HG03175 (cell line): ENCODE results near the gene BEST3.
"Not testable (repeated sequence)": the region's sequence is repeated elsewhere in the genome, so short reads cannot be mapped to it uniquely, and the experiment has no call there.

Experiments
- ATAC-seq: cut with Tn5 transposase; IDR thresholded peaks from one replicate; pipeline ENCODE4 v1.9.1; 2021; ENCODE audit warnings: mild to moderate bottlenecking, moderate library complexity; ENCODE audit not compliant: unreplicated experiment

The BEST3 gene

DNA sequence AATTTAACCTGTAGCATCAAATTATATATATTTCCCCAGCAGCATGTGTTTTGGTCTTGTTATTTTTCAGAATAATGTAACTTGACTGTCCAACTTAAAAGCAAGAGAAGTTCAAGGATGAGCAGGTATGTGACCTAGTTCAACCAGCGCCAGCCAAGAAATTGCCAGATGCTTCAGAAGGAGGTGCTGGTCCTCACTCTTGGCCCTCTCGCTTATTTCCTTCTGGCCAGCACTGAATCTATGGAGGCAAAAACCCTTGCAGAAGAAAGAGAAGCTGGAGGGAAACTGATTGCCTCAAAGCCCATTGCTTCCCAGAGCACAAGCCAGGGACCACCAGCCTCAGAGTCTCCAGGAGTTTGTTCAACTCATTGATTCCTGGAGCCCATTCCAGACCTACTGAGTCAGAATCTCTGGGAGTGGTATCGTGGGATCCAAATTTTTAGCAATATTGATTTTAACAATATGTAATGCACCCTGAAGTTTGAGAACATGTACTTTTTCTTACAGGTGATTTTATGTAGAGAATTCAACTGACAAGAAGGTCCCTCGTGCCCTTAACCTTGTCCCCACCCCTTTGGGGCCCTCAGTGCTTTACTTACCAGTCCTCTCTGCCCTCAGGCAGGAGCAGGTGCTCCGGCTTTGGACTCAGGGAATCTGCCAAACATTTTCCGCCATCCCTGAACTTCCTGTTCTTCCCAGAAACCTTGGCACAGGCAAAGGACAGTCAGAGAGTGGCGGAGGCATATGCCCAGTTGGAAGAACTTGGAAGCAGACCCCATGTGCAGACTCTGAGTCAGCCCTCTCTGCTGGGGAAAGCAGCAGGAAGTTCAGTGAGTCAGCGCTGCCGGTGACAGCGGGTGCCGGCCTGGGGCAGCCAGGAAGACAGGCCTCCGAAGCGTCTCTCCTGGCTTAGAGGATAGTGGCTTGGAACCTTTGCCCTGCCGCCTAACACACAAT is 10.4 kb downstream of the BEST3 start:
- no peak for ATAC-seq

DNA sequence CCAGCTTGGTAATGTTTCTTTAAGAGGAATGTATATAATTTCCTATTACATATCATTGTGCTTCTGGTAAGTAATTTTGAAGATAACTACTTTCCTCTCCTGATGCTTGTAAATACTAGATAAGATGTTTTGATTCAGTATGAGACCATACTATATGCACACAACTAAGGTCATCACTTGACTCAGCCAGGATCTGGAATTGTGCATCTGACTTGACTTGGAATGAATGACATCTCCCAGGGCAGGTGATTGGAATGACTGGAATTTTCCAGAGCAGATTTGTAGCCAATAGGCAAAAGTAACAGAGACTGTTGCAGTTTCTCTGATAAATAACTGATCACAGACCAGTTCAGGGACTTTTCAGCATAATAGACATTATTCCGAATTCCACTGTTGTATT is 11.1 kb downstream of the BEST3 start:
- no peak for ATAC-seq

DNA sequence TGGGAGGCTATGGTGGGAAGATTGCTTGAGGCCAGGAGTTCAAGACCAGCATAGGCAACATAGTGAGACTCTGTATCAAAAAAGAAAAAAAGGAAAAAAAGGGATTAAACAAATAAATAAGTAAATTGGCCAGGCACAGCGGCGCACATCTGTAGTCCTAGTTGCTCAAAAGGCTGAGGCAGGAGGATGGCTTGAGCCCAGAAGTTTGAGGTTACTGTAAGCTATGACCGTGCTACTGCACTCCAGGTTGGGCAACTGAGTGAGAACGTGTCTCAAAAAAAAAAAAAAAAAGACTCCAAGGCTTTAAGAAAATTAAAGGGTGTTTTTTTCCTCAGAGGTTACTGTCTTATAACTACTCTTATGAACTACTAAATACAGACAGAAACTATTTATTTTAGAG is 11.7 kb downstream of the BEST3 start:
- ATAC-seq: no peak

DNA sequence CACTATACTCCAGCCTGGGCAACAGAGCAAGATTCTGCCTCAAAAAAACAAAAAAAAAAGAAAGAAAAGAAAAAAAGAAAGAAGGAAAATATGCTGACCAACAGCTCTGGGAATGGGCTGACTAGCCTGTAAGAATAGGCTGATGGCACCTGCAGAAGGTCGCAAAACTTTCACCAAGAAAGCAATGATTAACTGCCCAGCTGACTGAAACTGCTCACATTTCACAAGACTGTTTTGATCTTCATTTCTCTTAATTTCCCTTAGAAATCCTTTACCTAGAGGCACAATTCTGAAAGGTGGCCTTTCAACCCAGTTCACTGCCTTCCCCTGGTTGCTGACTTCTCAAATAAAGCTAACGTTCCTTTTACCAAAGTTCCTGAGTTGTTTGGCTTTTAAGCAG is 12.4 kb downstream of the BEST3 start:
- peak; percentile 69 for ATAC-seq

DNA sequence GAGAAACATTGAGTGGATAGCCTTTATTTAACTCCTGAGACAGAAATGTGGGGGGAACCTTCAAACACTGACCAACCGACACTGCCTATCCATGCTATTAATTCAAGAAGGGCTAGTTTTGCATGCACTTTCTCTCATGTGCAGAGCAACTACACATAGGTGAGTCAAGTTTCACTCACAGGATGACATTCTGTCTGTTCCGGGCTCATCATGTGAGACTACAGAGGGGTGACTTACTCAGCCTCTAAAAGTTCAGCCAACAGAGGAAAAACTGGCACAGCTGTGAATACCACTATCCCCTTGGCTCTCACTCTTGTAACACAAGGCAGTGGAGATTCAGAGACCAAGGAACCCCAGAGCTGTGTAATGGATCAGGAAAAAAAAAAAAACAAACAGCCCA is 13.3 kb downstream of the BEST3 start:
- peak; percentile 59 for ATAC-seq

DNA sequence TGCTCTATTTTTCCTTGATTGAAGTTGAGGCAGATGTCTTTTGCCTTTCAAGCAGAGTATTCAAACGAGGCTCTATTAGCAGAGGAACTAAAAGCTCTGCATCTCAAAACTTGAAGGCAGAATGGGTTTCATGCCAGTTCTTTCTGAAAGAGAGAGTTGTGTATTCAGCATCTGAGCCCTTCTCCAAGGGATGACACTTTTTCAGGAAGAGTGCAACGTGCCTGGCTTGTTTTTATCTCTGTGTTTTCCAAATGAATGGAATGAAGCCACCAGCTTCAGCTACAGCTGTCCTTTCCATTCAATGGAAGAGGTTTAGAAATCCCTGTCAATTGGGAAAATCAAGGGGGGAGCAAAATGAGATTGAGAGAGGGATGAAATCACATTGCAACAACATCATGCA is 14.6 kb downstream of the BEST3 start:
- ATAC-seq: no peak

DNA sequence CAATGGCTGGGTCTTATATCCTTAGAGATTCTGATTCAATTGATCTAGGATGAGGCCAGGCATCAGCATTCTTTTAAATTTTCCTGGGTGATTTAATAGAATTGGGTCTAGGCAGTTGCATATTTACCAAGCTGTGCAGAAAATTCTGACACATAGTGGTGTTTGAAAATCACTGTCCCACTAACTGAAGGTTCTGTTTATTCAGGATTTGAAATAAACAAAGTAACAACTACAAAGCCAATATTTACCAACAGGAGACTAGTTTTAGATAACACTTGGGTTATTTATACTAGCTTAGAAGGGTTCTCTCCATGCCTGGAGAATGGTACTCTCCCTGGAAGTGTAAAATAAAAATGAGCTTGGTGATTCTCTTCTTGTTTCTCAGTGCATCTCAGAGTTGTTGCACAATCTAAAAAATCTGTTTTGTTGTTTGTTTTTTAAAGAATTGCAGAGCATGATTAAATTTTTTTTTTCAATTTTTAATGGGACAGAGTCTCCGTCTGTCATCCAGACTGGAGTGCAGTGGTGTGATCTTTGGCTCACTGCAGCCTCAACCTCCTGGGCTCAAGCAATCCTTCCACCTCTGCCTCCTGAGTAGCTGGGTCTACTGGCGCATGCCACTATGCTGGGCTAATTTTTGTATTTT is 16.9 kb downstream of the BEST3 start:
- no peak for ATAC-seq

DNA sequence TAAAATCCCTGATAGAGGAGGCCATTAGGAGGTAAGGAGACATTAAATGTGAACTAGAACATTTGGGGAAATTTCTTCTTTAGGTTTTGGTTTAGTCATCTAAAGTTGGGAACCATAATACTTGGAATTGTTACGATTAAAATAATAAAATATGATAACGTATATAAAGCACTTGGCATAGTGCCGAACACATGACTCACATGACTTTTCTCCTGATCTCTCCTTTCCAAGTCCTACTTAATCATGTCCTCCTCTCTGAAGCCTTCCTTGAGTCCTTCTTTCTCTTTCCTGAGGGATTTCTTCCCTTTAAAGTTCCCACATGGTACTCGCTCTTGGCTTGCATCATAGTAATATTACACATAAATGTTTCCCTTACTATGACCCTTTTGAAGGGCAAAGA is 20.0 kb downstream of the BEST3 start:
- no peak for ATAC-seq

DNA sequence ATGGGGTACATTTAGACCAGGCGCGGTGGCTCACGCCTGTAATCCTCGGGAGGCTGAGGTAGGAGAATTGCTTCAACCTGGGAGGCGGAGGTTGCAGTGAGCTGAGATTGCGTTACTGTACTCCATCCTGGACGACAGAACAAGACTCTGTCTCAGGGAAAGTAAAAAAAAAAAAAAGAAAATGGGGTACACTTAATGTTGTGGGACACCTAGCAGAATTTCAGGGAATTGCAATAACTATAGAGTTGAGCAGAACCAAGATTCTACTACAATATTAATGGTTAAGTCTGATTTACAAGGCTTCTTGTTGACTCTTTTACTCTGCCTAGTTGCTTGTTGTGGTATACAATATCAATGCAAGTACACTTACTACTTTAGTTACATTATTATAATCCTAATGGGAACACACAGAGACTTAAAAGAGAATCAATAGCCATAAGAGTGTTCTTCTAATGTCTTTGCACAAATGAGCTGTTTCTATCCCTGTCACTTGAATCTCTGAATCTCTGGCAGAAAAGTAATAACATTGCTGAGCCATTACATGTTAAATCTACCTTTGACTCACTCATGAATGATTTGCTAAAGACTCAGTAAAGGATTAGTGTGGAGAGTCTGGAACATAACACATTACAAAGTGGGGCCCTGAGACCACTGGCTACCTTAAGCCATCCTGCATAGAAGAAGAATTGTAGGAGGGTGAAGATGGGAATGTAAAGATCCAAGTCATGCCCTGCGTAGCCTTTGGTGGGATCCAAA is 22.7 kb downstream of the BEST3 start:
- no peak for ATAC-seq

DNA sequence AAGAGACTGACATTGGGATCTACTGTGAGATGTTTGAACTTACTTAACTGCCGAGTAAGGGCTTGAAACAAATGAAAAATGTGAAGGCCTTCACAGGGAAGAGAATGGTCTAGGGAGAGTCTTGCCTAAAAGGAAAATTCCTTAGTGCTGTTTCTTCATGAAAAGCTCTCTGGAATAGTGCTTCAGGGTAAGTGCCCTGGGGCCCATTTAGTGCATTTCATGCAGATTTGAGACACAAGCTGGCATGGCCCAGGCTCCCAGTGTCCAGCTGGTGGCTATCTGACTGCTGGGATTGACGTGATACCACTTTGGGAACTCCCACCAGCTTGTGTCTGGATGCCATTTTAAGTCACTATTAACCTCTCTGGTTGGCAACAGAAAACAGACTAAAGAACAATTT is 26.9 kb downstream of the BEST3 start:
- ATAC-seq: no peak

DNA sequence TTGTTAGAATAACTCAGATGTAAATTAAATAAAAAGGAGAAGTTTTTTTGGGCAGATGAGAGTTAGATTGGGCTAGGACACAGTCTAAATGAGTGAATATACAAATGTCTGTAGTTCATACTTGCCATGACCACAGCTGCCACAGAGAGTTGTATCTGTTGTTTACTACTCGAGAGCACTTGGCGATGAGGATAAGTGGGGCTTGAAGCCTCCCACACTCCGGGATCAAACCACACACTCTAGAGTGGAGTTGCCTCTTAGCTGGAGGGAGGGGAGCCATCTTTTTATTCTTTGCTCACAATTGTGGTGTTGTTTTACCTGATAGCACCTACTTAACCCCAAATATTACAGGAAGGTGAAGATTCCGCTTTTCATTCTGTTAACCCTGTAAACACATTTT is 27.5 kb downstream of the BEST3 start:
- no peak for ATAC-seq

DNA sequence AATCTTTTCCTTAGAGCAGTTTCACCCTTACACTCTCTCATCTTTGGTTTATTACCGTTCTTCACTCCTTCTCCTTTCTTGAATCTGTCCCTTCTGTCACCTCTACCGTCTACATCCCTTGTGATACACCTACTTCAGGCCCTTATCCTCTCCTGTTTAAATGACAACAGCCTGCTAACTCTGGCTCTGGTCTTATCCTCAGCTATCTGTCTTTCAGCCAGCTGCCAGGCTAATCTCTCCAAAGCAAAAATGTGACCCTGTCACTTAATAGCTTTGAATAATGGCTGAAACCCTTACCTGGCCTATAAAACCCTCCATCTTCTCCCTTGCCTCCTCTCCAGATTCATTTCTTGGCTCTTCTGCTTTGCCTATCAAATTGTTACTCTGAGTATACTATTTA is 32.3 kb downstream of the BEST3 start:
- no peak for ATAC-seq

DNA sequence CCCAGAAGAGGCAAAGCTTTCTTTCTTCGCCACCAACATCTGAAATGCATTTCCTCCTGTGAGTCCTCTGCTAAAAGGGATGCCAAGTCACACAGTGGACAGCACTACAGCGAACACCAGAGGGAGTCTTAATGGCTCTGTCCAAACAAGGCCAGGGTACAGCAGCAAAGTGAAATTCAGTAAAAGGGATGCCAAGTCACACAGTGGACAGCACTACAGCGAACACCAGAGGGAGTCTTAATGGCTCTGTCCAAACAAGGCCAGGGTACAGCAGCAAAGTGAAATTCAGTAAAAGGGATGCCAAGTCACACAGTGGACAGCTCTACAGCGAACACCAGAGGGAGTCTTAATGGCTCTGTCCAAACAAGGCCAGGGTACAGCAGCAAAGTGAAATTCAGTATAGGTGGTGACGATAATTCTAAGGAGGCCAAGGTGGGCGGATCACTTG is 34.1 kb downstream of the BEST3 start:
- ATAC-seq: not testable (repeated sequence)

DNA sequence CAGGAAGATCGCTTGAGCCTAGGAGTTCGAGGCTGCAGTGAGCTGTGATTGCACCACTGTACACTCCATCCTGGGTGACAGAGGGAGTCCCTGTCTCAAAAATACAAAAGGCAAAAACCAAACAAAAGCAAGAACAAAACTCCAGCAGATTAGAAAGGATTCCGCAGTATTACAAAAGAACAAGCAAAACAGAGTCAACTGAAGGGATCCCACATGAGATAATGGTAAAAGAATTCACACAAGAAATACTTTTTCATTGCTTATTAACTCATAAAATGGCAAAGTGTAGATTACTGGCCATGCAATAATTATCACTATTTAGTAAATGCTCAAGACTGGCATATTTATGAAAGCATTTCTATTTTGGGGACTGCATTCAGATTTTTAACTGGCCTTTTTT is 35.4 kb downstream of the BEST3 start:
- ATAC-seq: no peak

DNA sequence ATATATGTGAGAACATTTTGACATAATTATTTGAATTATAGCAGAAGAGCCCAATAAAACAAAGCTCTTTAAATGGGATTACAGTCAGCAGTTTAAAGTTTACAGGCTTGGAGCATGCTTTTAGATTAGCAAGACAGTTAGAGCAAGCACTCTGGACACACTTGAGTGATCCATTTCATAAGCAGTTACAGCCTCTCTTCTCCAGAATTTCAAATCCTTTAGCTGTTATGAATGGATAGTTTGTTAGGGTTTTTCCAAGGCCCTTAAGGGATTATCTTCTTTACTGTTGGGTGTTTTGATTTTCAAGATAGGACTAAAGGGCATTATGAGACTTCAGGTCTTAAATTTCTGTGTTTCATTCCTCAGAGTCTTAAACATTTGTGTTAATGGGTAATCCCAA is 36.3 kb downstream of the BEST3 start:
- no peak for ATAC-seq

DNA sequence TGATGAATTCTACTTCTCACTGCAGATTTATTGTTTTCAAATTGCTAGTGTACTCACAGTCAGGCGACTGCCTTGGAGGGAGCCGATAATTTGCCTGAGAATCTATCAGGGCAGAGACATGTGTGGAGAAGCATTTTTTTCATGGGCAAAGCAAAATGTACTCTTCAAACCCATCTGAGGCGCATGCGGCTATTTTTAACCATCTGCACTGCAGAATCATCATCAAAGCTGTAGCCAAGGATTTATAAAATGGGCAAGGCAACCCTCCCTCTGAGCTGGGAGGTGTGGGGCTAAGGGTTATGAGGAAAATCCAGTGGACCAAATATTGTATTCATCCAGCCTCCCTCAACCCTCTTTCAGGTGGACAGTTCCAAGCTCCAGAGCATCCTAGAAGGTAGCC is 37.7 kb downstream of the BEST3 start:
- no peak for ATAC-seq

DNA sequence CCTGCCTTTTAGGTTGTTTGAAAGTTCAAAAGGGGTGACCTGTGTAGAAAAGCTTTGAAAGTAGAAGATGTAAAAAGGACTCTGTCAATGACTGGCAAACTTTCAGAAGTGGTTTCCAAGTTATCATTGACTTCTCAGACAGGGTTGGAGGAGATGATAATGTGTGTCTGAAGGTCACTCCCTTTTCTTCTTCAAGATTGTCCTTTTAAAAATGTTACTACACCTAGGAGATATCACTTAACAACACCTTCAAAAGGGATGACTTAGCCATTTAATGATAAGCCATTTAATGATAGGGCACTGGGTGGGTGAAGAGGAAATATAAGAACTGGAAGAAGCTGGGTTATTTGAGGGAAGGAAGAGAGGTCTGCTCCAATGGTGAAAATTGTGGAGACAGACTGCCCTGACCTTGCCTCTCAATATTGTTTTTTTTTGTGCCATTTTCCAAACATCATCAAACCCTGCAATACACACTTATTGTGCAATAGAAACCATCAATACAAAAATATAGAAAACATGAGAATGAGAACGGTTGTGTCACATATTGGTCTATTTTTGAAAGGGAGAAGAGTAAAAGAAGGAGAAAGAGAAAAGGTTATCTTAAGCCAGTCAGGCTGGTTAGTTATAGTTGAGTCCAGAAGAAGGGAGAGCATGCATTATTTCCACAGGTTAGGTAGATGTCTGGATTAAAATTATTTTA is 38.8 kb downstream of the BEST3 start:
- ATAC-seq: no peak

DNA sequence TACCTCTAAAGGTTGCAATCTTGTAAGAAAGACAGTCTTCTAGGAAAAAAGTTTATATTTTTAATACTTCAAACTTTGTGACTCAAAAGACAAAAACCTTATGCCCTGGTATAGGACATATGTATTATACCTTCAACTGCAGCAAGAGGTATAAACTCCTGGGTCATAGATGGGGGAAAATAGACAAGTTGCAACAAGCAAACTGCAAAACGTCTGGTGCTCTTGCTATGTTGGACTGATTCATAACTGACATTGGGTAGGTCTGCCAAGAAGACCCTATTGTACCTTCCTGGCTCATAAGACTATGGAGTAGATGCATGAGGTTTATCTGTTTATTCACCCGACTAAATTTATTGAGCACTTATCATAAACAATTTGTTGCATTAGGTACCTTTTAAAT is 40.9 kb downstream of the BEST3 start:
- no peak for ATAC-seq

DNA sequence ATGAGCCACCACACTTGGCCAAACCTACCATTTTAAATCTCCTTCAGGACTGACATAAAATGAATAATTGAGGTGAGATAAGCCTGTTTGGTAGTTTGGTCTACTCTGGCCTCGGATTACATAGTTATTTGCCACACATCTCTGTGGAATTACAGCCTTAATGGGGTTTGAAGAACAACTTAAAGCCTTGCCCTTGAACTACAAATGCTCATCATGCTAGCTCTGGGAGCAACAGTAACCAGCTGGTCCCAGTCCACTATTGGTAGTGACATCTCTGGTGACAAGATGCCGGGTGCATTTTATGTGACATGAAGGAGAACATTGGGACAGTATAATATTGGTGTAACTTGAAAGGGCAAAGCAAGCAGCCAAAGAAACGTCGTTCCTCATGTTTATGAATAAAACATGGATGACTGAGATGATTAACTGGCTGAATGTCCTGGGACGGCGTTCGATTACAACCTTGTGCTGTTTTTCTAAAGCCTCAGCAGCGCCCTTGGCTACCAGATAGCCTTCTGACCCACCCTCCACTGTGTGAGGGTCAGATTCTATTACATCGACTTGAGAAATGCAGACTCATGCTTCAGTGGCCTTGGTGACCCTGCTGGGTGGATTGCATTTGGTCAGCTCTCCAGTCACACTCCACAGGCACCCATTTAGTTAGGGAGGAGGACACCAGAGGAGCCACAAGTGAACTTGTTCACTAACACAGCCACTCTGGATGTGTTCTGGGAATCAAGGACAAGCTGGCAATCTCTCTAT is 41.5 kb downstream of the BEST3 start:
- ATAC-seq: no peak

DNA sequence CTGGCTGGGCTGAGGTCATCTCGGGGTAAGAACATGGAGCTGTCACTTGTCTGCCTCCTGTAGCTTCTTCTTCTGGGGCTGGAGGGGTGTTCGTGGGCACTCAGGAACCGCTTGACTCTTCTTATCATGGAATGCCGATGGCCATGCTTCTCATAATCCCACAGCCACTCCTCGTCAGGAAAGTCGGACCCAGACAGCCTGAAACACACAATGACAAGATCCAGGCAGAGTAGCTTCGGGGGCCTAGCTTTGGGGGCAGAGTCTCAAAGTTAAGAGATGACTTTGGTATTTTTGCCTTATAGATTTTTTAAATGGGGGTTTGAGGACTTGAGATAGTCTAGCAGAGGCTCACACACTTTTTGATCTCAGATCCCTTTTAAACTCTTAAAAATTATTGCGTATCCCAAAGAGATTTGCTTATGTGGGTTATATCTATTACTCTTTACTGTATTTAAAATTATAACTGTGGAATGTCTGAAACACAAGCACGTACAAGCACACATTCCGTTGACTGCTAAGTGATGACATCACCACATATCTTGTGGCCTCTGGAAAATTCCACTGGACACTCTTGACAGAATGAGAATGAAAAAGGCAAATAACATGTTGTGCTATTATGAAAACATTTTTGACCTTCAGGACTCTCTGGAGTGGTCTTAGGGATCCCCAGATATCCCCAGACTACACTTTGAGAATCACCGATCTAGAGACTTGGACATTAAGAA is 43.3 kb downstream of the BEST3 start:
- ATAC-seq: no peak
